ENCODE data around the gene PAX8. TPM values are rescaled to one million over a fixed set of nuclear protein-coding genes. Genes with fewer than 3 reads are reported as not detected.

PAX8 gene
- total and polyA plus RNA-seq, 2 of the 13 experiments (the other 11 are each of a cell fraction or from before 2014, with no cell fraction given): 1.5 to 8.8 TPM

GRCh38 chr2:113167115-113167932 is 111.4 kb downstream of the PAX8 start (continued):
- TF ChIP-seq ZNF770 (CRISPR knock-in tag; IDR thresholded peaks at IDR 0.05) (peak; percentile 68; the same call in 1 of the 2 replicates), ZNF337 (CRISPR knock-in tag; IDR thresholded peaks at IDR 0.05; ENCODE audit: borderline replicate concordance, low read depth) (0 out of 2 replicates have a peak, but pooled peaks have one; percentile 81), NONO (IDR thresholded peaks at IDR 0.05) (no peak), NONO (CRISPR knock-in tag; conservative IDR thresholded peaks at IDR 0.05) (peak; percentile 99), HNRNPL (IDR thresholded peaks at IDR 0.05; ENCODE audit: low read depth, low read length) (peak; percentile 86), GABPA (IDR thresholded peaks at IDR 0.05; ENCODE audit: low read depth, low read length) (0 out of 2 replicates have a peak, but pooled peaks have one; percentile 23), GABPA (CRISPR knock-in tag; IDR thresholded peaks at IDR 0.05; ENCODE audit: low read depth) (peak; percentile 86), ZNF629 (CRISPR knock-in tag; conservative IDR thresholded peaks at IDR 0.05) (0 out of 2 replicates have a peak, but pooled peaks have one; percentile 50), ZNF431 (CRISPR knock-in tag; IDR thresholded peaks at IDR 0.05; ENCODE audit: borderline replicate concordance, low read depth) (peak; percentile 99), RFX5 (IDR thresholded peaks at IDR 0.05; ENCODE audit: low read depth, low read length) (peak; percentile 68; the same call in 1 of the 2 replicates), GMEB1 (CRISPR knock-in tag; IDR thresholded peaks at IDR 0.05; ENCODE audit: borderline replicate concordance) (peak; percentile 76), NAIF1 (CRISPR knock-in tag; IDR thresholded peaks at IDR 0.05; ENCODE audit: borderline replicate concordance) (peak; percentile 41; the same call in 1 of the 2 replicates), ZMYM3 (CRISPR knock-in tag; IDR thresholded peaks at IDR 0.05) (peak; percentile 97), ZBTB14 (CRISPR knock-in tag; IDR thresholded peaks at IDR 0.05) (no peak), PRDM10 (CRISPR knock-in tag; IDR thresholded peaks at IDR 0.05; ENCODE audit: low read depth) (peak; percentile 86), IRF9 (CRISPR knock-in tag; IDR thresholded peaks at IDR 0.05; ENCODE audit: borderline replicate concordance) (peak; percentile 100), ZNF335 (CRISPR knock-in tag; IDR thresholded peaks at IDR 0.05) (peak; percentile 95), FOXA3 (CRISPR knock-in tag; IDR thresholded peaks at IDR 0.05) (peak; percentile 93), ZFP1 (CRISPR knock-in tag; IDR thresholded peaks at IDR 0.05) (peak; percentile 92)
